Lung (tissue), 12 donors: ENCODE results near the gene KIAA0825. TPM values are rescaled to one million over a fixed set of nuclear protein-coding genes. Genes with fewer than 3 reads are reported as not detected.

Experiments used
- ATAC-seq: fragments of 200-7000 bp; cut with Tn5 transposase; one replicate; pipeline ENCODE4 v1.9.1; 2020; ENCODE audit warnings: moderate number of reproducible peaks; ENCODE audit not compliant: insufficient read depth, low FRiP score
- DNase-seq, 3 donors: peaks; one replicate each; pipeline ENCODE4 v3.0.0-alpha.2; 2013 to 2017
- H3K27ac ChIP-seq, 2 donors: one replicate each; pipeline ENCODE4 v1.5.1; 2013; ENCODE audit warnings: mild to moderate bottlenecking in 2 of 2, moderate library complexity in 2 of 2, control low read depth in 1 of 2, inconsistent platforms in 1 of 2, low read depth in 1 of 2, low read length in 1 of 2
- H3K27me3 ChIP-seq, 3 donors: one replicate each; pipeline ENCODE4 v1.5.1; 2013; ENCODE audit warnings: low read length in 2 of 3; ENCODE audit not compliant: control insufficient read depth in 3 of 3, insufficient read depth in 3 of 3
- H3K36me3 ChIP-seq, 4 donors: one replicate each; pipeline ENCODE4 v1.5.1; 2013; ENCODE audit warnings: low read length in 4 of 4, mild to moderate bottlenecking in 1 of 4, moderate library complexity in 1 of 4; ENCODE audit not compliant: control insufficient read depth in 4 of 4, insufficient read depth in 4 of 4
- H3K4me1 ChIP-seq, 5 donors: one replicate each; pipeline ENCODE4 v1.5.1; 2013; ENCODE audit warnings: low read length in 5 of 5, mild to moderate bottlenecking in 2 of 5, moderate library complexity in 1 of 5; ENCODE audit not compliant: control insufficient read depth in 5 of 5, insufficient read depth in 5 of 5
- H3K4me3 ChIP-seq: one replicate; pipeline ENCODE4 v1.5.1; 2013; ENCODE audit warnings: mild to moderate bottlenecking, control low read depth, moderate library complexity
- H3K9ac ChIP-seq, 2 donors: one replicate each; pipeline ENCODE4 v1.5.1; 2013; ENCODE audit warnings: low read length in 2 of 2, control low read depth in 1 of 2; ENCODE audit not compliant: insufficient read depth in 1 of 2
- H3K9me3 ChIP-seq, 4 donors: one replicate each; pipeline ENCODE4 v1.5.1; 2013; ENCODE audit warnings: low read length in 3 of 4, mild to moderate bottlenecking in 1 of 4, moderate library complexity in 1 of 4; ENCODE audit not compliant: control insufficient read depth in 4 of 4, insufficient read depth in 3 of 4
- WGBS, 2 donors: extraction: QIAGEN DNeasy Blood & Tissue Kit; methylation state at CpG; one replicate each; pipeline ENCODE4 v1.1.7; 2013; 5-methylcytosine and 5-hydroxymethylcytosine counted together
- polyA plus RNA-seq, 2 donors: library from polyadenylated mRNA; stranded (reverse); fragments of 200-250 nt; gene quantifications; one replicate each; pipeline ENCODE4 v1.2.1, GENCODE V29; 2013
- total RNA-seq, 2 donors: library from RNA; depleted of rRNA in 1 of 2; stranded (reverse); fragments of >200 nt in 1 of 2; gene quantifications; one replicate each; pipeline ENCODE4 v1.2.1, GENCODE V29; 2014 to 2021
- TF ChIP-seq, protein P1 (sequence below): IDR thresholded peaks from 2 replicates; pipeline ENCODE4 v1.5.1; 2012; ENCODE audit warnings: mild to moderate bottlenecking; ENCODE audit errors: control extremely low read depth, extremely low read depth
- donor health status: control.
- donor health status: control.
- donor health status: Bipolar disorder and iron deficiency.
- donor health status: healthy.
- donor health status: DM: yes; HTN: yes; CAD: no.

KIAA0825 gene
- total and polyA plus RNA-seq, 4 donors = 0.79 to 20.2 (median 3.6) TPM

DNA sequence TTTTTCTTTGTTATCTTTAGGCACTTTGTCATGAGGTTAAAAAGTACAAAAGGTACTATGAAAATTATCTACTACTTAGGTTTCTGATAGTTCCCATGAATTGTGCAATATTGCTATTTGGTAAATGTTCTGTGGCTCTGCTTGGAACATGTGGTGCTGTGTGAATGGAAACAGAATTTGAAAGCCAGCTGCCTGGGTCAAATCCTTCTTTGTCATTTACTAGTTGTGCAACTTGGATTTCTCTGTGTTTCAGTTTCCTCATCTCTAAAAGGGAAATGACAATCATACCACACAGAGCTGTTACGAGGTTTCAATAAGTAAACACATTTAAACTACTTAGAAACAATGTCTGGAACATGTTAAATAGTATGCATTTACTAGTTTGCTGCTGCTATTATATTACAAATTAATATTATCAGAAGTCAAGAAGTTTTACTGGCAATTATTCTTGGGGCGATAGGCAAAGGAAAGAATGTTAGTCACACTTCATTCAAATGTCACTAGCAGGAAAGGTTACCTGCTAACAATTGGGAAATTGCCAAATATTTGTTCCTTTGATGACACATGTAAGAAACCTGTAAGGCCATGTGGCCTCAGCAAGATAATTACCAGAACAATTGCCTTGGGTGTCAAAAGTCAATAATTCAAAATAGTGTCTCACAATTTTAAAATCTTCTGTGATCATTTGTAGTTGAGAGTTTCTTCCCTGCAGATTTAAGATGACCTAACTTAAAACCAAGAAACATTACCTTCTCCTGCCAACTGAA lies 184.8 kb downstream of the KIAA0825 start:
- H3K27me3 ChIP-seq = no peaks in the 10 kb centered on the region
- TF ChIP-seq, protein P1, sequence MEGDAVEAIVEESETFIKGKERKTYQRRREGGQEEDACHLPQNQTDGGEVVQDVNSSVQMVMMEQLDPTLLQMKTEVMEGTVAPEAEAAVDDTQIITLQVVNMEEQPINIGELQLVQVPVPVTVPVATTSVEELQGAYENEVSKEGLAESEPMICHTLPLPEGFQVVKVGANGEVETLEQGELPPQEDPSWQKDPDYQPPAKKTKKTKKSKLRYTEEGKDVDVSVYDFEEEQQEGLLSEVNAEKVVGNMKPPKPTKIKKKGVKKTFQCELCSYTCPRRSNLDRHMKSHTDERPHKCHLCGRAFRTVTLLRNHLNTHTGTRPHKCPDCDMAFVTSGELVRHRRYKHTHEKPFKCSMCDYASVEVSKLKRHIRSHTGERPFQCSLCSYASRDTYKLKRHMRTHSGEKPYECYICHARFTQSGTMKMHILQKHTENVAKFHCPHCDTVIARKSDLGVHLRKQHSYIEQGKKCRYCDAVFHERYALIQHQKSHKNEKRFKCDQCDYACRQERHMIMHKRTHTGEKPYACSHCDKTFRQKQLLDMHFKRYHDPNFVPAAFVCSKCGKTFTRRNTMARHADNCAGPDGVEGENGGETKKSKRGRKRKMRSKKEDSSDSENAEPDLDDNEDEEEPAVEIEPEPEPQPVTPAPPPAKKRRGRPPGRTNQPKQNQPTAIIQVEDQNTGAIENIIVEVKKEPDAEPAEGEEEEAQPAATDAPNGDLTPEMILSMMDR = no peak
- peaks cover 0 to 3% (median 0%) of the 10 kb centered on the region in 5 donors for H3K4me1 ChIP-seq
- no peak overlapping the region for H3K4me3 ChIP-seq
- peaks cover 0 to 2% (median 0%) of the 10 kb centered on the region in 4 donors for H3K36me3 ChIP-seq
- no peak overlapping the region for H3K9ac ChIP-seq
- peak overlapping the region in 1 of 2 donors; percentile 9 for H3K27ac ChIP-seq
- WGBS, 2 donors = 19 to 33% methylated on average over 2 of the region's 2 CpGs
- DNase-seq (peak in 2 of 3 donors; percentile 31 to 32), ATAC-seq (peak; percentile 53)
- peaks cover 0 to 2% (median 0%) of the 10 kb centered on the region in 4 donors for H3K9me3 ChIP-seq

DNA sequence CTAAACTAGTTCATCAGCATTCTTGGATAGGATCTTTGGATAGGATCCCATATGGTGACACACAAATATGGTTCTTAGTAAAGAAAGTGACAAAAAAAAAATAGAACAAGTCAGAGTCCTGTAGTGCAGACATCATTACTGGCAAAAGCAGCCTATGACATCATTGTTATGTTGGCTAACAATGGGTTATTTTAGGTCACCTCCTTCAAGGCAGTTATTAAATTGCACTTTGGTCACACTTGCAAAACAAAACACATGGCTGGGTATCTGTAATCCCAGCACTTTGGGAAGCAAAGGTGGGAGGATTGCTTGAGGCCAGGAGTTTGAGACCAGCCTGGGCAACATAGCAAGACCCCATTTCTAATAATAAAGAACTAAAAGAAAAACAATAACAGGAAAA lies 185.9 kb downstream of the KIAA0825 start:
- DNase-seq (peak in 1 of 3 donors; percentile 6), ATAC-seq (no peak)
- TF ChIP-seq, protein P1 = no peak

DNA sequence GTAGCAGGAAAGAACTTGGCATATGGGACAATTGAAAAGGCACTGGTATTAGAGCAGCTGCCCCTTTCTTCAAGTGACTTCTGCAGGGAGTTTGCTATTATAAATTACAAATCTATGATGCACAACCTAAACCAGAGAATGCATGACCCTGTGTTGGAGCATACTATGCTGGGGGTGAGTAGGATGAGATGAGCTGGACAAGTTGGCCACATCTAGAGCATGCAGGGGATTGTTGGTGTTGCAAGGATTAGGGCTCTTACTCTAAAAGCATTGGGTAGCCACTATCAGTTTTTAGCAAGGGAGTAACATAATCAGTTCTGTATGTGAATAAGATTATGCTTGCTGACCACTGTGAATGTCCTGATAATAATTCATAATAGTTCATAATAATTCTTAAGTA lies 186.7 kb downstream of the KIAA0825 start:
- Histone ChIP-seq H3K9me3 (peaks cover 0 to 2% (median 0%) of the 10 kb centered on the region in 4 donors), H3K36me3 (peaks cover 0 to 2% (median 0%) of the 10 kb centered on the region in 4 donors), H3K9ac (no peak overlapping the region), H3K27me3 (no peaks in the 10 kb centered on the region), H3K4me3 (no peak overlapping the region), H3K4me1 (no peaks in the 10 kb centered on the region), H3K27ac (no peak overlapping the region)
- ATAC-seq (no peak), DNase-seq (no peak)
- TF ChIP-seq, protein P1 = no peak

More for the DNA sequence above, 185.9 kb downstream of the KIAA0825 start:
- H3K9me3 ChIP-seq = peaks cover 0 to 2% (median 0%) of the 10 kb centered on the region in 4 donors
- peaks cover 0 to 2% (median 0%) of the 10 kb centered on the region in 4 donors for H3K36me3 ChIP-seq
- no peaks in the 10 kb centered on the region for H3K4me1 ChIP-seq
- H3K9ac ChIP-seq = no peak overlapping the region
- H3K4me3 ChIP-seq = no peak overlapping the region
- H3K27me3 ChIP-seq = no peaks in the 10 kb centered on the region
- H3K27ac ChIP-seq = no peak overlapping the region
